Activated CD4-positive, alpha-beta T cell treated with anti-CD3 and anti-CD28 coated beads for 4 hours (primary cell): Measurements from ENCODE around the gene SIAH3.
"Not testable (repeated sequence)": the region's sequence is repeated elsewhere in the genome, so short reads cannot be mapped to it uniquely, and the experiment has no call there.

Experiments used
- DNase-seq, 2 donors: peaks; one replicate each; pipeline ENCODE4 v3.0.0-alpha.2; 2020

The SIAH3 gene

DNA sequence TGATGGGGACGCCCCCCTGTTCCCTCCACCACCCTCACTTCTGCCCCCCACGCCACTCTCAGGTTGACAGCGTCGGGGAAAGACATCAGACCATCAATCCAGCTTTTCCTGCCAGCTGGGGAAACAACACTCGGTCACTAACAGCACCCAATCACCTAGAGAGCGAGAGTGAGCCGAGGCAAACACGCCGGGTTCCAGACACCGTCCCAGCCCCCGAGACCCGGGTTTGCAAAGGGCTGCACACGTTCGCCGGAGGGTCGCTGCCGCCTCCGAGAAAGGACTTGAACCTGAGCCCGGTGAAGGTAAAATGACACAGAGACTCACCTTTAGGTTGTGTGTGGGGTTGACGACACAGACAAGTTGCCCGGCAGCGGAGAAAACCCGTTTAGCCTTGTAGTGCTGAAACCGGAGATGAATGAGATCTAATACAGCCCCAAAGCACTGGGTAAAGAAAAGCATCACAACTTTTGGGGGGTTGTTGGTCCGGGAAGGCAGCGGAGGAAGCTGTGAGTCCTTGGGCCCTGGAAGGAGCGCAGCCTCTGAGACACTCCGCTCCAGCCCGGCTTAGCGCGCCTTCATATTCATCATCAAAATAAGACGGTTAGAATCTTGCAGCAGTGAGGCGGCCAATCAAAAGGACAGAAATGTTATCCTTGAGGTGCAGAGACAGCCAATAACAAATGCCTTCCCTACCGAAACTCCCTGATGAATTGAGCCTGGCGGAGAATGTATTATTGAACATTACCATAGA, at the start of gene SIAH3:
Gene SIAH3, minus strand, starts transcription at position 583 of the 751 bp plus-strand sequence. Its CDS starts 124 bp downstream, at position 459.
- peak; percentile 8 to 11 for DNase-seq

DNA sequence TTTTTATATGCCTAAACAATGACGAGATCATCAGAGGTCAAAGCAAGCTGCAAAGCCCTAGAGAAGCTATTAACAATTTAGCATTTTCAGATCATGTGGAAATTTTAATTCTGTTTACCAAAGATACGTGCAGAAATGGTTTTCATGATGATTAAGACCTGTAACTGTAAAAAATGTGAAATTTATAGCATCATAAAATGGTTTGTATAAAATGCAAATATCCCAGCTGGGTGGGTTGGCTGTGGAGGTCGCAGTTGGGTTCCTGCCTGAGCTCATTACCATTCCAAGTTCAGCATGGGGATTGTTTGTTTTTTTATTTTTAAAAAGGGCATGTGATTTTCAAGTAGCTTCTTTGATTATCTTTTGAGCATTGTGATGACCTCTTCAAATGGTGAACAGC, 47.9 kb upstream of the SIAH3 start:
- DNase-seq = no peak

DNA sequence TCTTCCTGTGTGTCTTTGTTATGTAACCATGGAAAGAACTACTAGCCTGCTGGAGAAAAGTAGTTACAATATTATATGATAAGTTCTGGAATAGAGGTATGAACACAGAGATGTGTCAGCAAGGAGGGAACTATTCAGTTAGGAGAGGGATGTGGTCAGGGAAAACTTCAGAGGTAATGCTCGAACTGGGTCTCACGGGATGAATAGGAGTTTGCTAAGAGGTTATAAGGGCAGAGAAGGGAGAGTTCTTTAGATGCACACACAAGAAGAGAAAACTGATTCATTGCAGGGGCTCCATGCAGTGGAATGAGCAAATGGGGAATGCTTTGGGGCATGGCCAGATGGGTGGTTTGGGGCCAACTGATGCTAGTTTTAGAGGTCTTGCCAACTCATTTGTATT, 46.0 kb upstream of the SIAH3 start:
- DNase-seq = no peak

DNA sequence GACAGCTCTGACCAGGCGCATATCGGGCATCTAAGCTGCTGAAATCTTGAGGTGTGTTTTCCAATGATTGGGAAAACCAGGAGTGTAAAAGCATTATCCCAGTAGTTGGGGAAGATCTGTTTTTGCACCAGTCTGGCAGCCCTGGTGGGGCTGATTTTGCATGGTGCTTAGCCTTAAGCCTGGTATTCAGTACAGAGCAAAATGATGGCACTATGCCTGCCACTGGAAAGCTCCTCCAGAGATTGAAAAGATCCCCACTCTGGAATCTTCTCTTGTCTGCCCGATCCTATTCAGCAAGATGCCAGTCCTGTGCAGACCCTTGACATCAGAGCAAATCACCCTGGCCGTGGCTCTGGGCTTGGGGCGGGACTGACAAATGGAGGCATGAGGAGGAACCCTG, 44.7 kb upstream of the SIAH3 start:
- DNase-seq = no peak

DNA sequence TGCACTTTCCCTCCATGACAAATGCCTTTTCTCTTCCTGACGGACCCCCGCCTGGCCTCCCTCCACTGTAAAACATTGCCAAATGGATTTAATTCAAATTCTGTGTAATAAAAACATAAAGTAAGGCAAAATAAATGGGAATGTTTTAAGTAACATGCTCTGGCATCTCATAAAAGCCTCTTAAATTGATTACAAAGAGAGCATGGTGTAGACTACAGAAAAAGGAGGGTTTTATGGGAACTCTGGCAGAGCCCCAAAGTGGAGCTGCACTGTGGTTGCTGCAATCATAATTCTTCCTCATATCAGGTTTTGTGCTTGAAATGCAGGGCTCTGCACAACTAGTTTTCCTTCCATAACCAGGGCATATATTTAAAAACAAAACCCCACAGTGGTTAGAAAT, 44.3 kb upstream of the SIAH3 start:
- DNase-seq = no peak

DNA sequence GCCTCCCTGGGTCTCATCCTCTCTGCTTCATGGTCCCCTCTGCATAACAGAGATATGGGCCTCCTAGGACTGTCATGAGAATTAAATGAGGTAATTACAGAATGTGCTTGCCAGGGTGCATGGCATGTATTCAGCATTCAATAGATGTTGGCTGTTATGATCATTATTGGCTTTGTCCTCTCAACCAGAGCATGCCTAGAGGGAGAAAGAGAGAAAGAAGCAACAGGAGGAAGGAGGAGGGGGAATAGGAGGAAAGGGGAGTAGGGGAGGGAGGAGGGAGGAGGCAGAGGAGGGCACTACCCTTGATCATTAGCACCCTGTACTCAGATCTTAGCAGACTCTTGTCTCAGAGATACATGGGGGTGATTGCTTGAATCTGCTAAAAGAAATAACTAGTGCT, 41.0 kb upstream of the SIAH3 start:
- no peak for DNase-seq

- no peak for DNase-seq
These were observed 38.2 kb upstream of the SIAH3 start for GRCh38 chr13:45889590-45890243.

GRCh38 chr13:45886466-45886865, 34.9 kb upstream of the SIAH3 start:
- no peak for DNase-seq

- DNase-seq = no peak
These were observed 33.6 kb upstream of the SIAH3 start for GRCh38 chr13:45885194-45885593.

GRCh38 chr13:45882626-45883025, 31.1 kb upstream of the SIAH3 start:
- DNase-seq = no peak

- no peak for DNase-seq
These were observed 29.8 kb upstream of the SIAH3 start for GRCh38 chr13:45881353-45881752.

DNA sequence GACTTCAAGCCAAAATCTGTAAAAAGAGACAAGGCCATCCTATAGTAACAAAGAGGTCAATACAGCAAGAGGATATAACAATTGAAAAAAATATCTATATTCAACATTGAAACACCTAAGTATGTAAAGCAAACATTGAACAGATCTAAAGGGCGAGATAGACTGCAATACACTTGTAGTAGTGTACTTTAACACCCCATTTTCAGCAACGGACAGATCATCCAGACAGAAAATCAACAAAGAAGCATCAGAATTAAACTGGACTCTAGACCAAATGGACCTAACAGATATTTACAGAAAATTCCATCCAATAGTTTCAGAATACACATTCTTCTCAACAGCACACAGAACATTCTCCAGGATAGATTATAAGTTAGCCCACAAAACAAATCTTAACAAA, 28.7 kb upstream of the SIAH3 start:
- DNase-seq = no peak

GRCh38 chr13:45879666-45880065, 28.1 kb upstream of the SIAH3 start:
- no peak for DNase-seq

- DNase-seq = no peak
These were observed 27.4 kb upstream of the SIAH3 start for GRCh38 chr13:45878966-45879365.

DNA sequence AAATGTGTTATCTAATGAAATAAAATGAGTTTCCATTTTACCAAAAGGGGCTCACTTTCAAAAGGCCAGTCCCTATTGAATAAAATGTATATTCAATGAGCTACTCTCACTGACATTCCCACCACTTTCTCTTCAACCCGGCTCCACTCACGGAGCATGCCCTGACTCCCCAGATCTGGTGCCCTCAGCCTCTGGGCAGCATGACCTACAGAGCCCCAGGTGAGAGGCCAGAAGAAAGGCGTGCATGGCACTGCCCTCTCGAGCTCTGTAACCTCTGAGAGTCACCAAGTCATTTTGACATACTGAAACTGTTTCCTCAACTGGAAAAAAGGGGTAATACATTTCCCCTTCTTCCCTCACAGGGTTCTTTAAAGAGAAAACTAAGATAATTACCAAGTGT, 25.2 kb upstream of the SIAH3 start:
- DNase-seq = no peak

- no peak for DNase-seq
These were observed 24.4 kb upstream of the SIAH3 start for GRCh38 chr13:45875951-45876350.

DNA sequence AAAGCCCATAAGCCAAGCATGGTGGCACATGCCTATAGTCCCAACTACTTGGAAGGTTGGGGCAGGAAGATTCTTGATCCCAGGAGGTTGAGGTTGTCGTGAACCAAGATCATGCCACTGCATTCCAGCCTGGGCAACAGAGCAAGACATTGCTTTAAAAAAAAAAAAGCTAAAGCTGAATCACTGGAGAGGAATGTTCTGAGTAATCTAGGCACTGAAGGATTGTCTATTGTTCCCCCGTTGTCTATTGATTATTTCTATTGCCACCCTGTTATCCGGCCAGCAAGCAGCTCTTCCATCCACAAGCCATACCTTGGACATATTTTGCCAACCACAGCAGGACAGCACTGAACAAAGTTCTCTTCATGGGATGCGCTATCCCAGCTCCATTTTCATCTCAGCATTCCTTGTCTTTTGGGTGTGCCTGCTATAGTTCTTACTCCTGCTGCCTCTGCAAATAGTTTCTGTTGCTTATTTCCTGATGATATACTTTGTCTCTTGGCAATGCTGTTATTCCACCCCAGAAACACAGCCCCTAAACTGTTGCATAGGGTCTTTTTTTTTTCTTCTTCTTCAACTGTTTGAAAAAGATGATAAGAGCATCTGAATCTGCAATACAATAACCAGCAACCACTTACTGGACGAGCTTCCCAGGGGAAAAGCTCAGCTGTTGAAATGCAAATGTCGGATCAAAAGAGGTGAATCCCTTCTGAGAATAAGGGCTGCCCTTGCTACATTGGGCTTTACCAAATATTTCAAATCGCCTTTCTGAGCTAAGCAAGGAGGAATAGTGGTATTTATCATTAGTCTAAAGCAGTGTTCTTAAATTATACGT, 22.2 kb upstream of the SIAH3 start:
- DNase-seq = no peak

GRCh38 chr13:45872566-45872965, 21.0 kb upstream of the SIAH3 start:
- no peak for DNase-seq

DNA sequence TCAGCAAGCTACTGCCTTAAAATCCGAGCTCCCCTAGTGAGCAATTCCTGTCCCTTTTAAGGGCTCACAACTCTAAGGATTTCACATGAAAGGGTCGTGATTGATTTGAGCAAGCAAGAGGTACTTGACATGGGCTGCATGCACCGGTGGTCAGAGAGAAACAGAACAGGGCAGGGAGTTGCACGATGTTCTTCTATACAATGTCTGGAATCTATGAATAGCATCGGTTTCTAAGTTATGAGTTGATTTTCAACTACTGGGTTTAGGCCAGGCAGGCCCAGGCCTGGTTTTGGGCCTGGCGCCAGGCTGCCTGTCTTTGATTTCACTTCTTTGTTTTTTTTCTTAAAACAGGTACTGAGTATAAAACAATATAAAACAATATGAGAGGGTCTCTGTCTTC, 19.6 kb upstream of the SIAH3 start:
- DNase-seq = not testable (repeated sequence)

DNA sequence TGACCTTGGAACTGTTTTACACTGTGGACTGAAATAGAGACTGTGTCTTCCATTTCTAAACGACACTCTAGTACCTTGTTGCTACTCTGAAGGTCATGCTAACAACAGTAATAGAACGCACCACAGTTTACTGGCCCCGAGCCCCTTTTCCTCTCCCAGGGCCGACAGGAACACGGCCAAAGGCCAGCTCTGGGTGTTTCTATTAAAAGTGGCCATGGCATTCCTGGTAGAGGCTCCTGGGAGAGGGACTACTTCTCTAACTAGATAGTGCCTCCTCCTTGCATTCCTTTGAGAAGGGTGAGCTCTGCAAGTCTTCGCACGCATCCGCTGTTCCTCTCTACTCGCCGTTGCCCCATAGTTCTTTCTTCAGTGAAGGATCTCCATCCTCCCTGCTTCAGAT, 18.7 kb upstream of the SIAH3 start:
- DNase-seq = no peak

GRCh38 chr13:45865414-45865813, 13.9 kb upstream of the SIAH3 start:
- DNase-seq = no peak

GRCh38 chr13:45863709-45864590, 12.4 kb upstream of the SIAH3 start:
- DNase-seq = no peak

DNA sequence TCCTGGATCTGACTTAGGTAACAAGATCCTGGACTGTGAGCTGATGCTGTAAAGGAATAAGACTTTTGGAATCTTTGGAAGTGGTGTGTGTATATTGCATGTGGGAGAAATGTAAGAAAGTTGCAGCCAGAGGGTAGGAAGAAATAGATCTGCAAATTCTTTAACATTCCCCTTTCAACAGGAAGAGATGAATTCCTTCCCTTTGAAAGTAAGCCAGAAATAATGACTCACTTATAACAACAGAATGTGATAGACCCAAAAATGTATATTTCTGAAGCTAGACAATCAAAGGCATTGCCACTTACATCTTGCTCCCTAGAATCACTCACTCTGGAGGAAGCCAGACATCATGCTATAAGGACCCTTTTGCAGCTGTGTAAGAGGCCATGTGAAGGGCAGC, 9.8 kb upstream of the SIAH3 start:
- no peak for DNase-seq
